Measurements from ENCODE around the gene PLET1. TPM values are rescaled to one million over a fixed set of nuclear protein-coding genes. Genes with fewer than 3 reads are reported as not detected.

The PLET1 gene
- total and polyA plus RNA-seq, 12 donors, result not detected

DNA sequence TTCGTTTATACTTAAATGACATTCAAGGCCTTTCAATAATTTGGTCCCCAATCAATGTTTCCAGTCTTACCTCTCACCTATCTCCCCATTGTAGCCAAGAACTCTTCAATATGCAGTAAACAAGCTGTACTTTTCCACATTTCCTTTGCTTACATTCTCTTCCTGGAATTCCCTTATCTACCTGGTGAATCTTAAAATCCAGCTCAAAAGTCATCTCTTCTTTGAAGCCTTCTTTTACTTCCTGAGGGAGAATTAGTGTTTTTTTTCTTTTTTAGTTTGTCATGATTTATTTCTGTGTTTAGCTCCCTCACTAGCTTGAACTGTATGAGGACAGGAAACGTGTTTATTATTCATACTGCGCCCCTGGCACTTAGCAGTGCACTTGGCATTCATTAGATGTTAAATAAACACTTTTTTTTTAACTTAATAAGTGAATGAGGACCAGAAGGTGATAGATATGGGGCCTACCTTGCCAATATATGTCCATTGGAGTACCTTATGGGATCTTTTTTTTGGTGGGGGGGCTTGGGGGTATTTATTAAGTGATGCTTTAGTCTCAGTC is 39.3 kb downstream of the PLET1 start:
- H3K36me3 ChIP-seq (replicated peaks in 1 of 2), result no peaks in the 10 kb centered on the region
- TF ChIP-seq POLR2A (IDR thresholded peaks at IDR 0.05), result no peak
- TF ChIP-seq, protein P1, sequence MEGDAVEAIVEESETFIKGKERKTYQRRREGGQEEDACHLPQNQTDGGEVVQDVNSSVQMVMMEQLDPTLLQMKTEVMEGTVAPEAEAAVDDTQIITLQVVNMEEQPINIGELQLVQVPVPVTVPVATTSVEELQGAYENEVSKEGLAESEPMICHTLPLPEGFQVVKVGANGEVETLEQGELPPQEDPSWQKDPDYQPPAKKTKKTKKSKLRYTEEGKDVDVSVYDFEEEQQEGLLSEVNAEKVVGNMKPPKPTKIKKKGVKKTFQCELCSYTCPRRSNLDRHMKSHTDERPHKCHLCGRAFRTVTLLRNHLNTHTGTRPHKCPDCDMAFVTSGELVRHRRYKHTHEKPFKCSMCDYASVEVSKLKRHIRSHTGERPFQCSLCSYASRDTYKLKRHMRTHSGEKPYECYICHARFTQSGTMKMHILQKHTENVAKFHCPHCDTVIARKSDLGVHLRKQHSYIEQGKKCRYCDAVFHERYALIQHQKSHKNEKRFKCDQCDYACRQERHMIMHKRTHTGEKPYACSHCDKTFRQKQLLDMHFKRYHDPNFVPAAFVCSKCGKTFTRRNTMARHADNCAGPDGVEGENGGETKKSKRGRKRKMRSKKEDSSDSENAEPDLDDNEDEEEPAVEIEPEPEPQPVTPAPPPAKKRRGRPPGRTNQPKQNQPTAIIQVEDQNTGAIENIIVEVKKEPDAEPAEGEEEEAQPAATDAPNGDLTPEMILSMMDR (IDR thresholded peaks at IDR 0.05), result no peak
- no peak overlapping the region for H3K4me3 ChIP-seq
- no peaks in the 10 kb centered on the region for H3K9me3 ChIP-seq (replicated peaks in 1 of 3)
- no peak overlapping the region for H3K27ac ChIP-seq
- no peaks in the 10 kb centered on the region for H3K4me1 ChIP-seq (replicated peaks in 1 of 2)
- 48 to 67% (median 62%) methylated on average over 3 of the region's 3 CpGs for WGBS, 4 donors
- intact Hi-C loops (cut with DNase I), result loop anchor here in 1 of 2 donors (5.0 kb wide), 1 partner anchor 56 kb away; no protein-coding TSS in a partner anchor
- no peaks in the 10 kb centered on the region for H3K27me3 ChIP-seq
- DNase-seq, result no peak

DNA sequence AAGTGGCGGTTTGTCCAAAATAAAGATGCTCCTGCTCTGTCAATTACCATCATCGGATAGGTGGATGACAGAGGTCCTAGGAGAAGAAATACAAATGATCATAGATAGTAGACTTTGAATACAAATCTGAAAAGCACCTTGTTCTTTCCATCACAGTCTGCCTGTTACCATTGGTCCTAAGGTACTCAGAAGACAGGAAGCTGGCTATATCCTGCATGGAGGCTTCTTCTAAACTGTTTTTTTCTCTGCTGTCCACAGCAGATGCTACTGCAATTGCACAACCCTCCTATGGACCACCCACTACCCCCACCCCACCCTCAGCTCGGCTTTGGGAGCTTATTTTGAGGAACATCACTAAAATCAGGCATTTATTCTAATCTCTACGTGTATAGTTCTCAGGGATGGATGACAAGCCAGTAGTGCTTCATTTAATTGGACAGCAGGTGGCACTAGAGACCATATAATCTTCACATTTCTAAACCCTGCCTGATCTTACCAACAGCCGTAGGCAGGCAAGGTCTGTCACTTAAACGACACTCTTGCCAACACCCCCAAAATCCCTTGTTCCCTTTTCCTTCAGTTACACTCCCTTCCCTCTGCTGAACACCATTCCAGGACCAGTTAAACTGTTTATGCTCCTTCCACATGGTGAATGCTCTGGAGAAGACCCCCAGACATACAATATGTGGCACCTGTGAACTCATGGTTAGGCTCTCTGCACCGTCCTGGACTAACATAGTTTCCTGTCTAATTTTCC is 41.0 kb downstream of the PLET1 start:
- no peaks in the 10 kb centered on the region for H3K36me3 ChIP-seq (replicated peaks in 1 of 2)
- no peaks in the 10 kb centered on the region for H3K4me1 ChIP-seq (replicated peaks in 1 of 2)

DNA sequence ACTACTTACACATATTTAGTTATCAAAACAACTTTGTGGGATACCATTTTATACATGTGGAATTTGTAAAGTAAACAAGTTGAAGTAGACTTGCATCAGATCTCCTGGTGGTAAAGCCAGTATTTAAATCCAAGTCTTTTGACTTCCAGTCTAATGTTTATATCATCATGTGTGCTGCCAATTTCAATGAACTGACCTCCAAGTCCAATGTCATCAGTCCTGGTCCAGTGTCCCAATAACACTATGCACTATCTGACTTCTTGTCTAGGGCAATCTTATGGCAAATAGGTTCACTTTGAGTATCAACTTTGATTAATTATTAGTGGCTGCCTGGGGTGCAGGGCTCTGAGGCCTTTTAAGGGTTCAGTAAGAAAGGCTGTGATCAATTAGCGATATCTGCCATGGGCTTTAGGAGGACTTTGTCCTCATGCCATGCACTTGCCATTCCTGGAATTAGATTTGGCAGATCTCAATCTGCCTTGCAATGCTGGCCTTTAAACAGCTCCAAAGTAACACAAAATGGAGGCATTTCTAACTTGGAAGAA is 44.0 kb downstream of the PLET1 start:
- WGBS, 4 donors, result 92 to 98% (median 92%) methylated on average over 1 of the region's 1 CpG
- intact Hi-C loops (cut with DNase I), result no loop called here
- no peak overlapping the region for H3K4me3 ChIP-seq
- no peaks in the 10 kb centered on the region for H3K36me3 ChIP-seq (replicated peaks in 1 of 2)
- TF ChIP-seq, protein P1 (IDR thresholded peaks at IDR 0.05), result no peak
- no peak for TF ChIP-seq POLR2A (IDR thresholded peaks at IDR 0.05)
- no peaks in the 10 kb centered on the region for H3K27me3 ChIP-seq
- no peaks in the 10 kb centered on the region for H3K9me3 ChIP-seq (replicated peaks in 1 of 3)
- peaks cover 0 to 18% of the 10 kb centered on the region in 2 donors for H3K4me1 ChIP-seq (replicated peaks in 1 of 2)
- no peak for DNase-seq
- no peak overlapping the region for H3K27ac ChIP-seq

More for the DNA sequence above, 41.0 kb downstream of the PLET1 start:
- intact Hi-C loops (cut with DNase I), result loop anchor here (2.0 to 5.0 kb wide), 2 partner anchors 58 to 61 kb away; no protein-coding TSS in a partner anchor
- Histone ChIP-seq H3K27ac (no peak overlapping the region), H3K27me3 (no peaks in the 10 kb centered on the region), H3K4me3 (no peak overlapping the region), H3K9me3 (replicated peaks in 1 of 3) (no peaks in the 10 kb centered on the region)
- peak; percentile 31 to 74 (median 53) for DNase-seq
- WGBS, 4 donors, result 31 to 33% (median 33%) methylated on average over 7 of the region's 7 CpGs
- TF ChIP-seq, protein P1 (IDR thresholded peaks at IDR 0.05), result peak; percentile 76 to 94 (median 90)
- no peak for TF ChIP-seq POLR2A (IDR thresholded peaks at IDR 0.05)

DNA sequence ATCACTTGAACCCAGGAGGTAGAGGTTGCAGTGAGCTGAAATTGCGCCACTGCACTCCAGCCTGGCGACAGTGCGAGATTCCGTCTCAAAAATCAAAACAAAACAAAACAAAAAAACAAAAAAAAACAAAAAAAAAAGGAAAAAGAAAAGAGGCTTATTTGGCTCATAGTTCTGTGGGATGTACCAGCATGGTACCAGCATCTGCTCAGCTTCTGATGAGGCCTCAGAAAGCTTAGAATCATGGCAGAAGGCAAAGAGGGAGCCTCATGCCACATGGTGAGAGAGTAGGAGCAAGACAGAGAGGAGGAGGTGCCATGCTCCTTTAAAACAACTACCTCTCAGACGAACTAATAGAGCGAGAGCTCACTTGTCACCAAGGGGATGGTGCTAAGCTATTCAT is 45.0 kb downstream of the PLET1 start:
- DNase-seq, result no peak
- WGBS, 4 donors, result 89 to 96% (median 93%) methylated on average over 6 of the region's 6 CpGs
- Histone ChIP-seq H3K4me3 (no peak overlapping the region), H3K36me3 (replicated peaks in 1 of 2) (no peaks in the 10 kb centered on the region), H3K9me3 (replicated peaks in 1 of 3) (no peaks in the 10 kb centered on the region), H3K27me3 (no peaks in the 10 kb centered on the region), H3K4me1 (replicated peaks in 1 of 2) (peaks cover 0 to 18% of the 10 kb centered on the region in 2 donors), H3K27ac (no peak overlapping the region)
- intact Hi-C loops (cut with DNase I), result no loop called here
- no peak for TF ChIP-seq POLR2A (IDR thresholded peaks at IDR 0.05)
- TF ChIP-seq, protein P1 (IDR thresholded peaks at IDR 0.05), result no peak

Measured in adrenal gland (tissue), 12 donors.